Stimulated activated CD4-positive, alpha-beta T cell treated with anti-CD3 and anti-CD28 coated beads, Interleukin-4, amount 100 ng/mL, for 24 hours (primary cell): ENCODE data around the gene BCL2L1.
A peak's percentile ranks its signal among the peaks of the same experiment; 100 is the strongest.

ENCODE experiments used
- DNase-seq: peaks from one replicate; pipeline ENCODE4 v3.0.0-alpha.2; 2020

Gene BCL2L1

DNA sequence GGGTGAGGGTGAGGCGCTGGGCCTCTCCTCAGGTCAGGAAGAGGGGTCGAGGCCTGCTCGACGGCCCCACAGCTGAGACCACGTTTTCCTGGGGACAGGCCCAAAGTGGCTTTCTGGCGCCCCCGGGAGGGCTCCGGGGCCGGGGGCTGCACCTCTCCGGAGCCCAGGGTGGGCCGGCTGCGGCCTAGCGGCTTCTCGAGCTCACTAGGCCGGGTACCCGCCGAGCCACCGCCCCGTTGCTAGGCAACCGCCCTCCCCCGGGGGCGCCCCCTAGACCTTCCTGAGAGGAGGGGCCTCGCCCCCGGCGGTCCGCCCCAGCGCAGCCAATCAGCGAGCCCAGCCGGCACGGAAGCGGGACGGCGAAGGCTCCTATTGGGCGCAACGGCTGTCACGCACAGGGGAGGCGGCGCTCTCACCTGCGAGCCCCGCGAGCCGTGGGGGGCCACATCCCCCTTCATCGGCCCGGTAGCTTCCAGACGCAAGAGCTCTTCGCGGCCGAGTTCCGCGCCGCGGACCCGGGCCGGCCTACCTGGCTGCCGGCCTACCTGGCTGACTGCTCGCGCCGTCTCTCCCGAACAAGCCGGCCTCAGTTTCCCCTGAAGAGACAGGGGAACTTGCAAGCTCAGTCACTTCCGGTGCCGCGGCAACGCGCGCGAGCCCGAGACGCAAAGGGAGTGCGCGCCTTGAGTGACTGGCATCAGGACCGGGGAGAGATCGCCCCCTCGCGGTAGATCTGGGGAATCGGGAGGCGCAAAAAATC lies 831 bp upstream of the BCL2L1 start:
- DNase-seq, result peak; percentile 98

DNA sequence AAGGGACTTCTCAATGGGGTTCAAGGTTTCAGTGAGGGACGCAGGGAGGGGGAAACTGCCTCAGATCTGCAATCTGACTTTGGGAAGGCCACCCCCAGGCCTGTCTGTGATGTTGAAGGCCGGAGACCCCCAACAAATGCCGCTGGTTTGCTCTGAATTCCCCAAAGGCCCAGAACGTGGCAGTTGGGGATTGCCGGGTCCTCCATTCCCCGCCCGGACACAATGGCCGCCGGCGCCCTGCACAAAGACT lies 326 bp upstream of the BCL2L1 start:
- DNase-seq, result no peak

DNA sequence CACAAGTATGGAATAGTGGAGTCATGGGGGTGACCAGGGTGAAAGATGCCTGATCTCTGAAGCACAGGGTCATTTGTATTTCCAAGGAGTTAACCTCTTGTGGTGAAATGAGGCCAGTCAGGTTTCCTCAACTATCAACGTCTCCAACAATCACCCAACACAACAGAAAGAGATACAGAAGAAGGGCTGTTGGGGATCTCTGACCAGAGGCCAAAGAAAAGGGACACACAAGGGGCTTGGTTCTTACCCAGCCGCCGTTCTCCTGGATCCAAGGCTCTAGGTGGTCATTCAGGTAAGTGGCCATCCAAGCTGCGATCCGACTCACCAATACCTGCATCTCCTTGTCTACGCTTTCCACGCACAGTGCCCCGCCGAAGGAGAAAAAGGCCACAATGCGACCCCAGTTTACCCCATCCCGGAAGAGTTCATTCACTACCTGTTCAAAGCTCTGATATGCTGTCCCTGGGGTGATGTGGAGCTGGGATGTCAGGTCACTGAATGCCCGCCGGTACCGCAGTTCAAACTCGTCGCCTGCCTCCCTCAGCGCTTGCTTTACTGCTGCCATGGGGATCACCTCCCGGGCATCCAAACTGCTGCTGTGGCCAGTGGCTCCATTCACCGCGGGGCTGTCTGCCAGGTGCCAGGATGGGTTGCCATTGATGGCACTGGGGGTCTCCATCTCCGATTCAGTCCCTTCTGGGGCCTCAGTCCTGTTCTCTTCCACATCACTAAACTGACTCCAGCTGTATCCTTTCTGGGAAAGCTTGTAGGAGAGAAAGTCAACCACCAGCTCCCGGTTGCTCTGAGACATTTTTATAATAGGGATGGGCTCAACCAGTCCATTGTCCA lies 1.0 kb downstream of the BCL2L1 start:
- DNase-seq, result no peak

DNA sequence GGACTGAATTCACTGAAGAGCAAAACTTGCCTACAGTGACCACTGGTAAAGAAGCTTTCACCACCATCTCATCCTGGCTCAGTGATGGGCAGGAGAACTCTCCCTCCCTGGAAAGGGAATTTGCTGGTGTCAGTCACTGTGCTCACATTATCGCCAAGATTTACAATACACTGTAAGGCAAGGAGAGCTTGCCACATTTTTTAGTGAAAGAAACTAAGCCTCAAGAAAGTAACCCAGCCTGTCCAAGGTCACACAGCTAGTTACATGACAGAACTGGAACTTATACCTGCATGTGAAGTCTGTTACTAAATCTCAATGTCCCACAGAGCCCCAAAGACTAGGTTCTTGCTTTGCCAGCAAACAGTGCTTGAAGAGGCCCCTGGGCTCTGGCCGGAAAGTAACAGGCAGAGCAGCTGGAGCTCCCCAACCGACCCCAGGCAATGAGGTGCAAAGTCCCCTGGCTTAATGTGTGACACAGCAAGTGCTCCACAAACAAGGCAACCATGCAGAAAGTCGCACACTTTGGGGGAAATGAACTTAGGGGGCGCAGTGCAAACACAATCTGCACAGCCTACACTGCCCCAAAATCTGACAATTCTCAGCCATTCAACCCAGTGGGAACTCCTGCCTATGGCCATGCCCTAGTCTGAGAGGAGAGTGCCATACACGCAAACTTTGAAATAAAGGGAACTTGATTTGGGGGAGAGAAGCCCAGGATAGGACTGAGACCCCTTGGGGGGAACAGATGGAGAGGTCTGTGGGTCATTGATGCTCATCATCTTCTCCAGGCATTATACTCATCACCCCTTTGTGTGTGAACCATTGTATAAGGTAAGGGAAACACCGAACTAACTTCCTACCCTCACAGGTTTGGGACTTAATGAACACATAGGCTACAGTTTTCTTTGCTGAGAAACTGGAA lies 1.9 kb downstream of the BCL2L1 start:
- peak; percentile 27 for DNase-seq

DNA sequence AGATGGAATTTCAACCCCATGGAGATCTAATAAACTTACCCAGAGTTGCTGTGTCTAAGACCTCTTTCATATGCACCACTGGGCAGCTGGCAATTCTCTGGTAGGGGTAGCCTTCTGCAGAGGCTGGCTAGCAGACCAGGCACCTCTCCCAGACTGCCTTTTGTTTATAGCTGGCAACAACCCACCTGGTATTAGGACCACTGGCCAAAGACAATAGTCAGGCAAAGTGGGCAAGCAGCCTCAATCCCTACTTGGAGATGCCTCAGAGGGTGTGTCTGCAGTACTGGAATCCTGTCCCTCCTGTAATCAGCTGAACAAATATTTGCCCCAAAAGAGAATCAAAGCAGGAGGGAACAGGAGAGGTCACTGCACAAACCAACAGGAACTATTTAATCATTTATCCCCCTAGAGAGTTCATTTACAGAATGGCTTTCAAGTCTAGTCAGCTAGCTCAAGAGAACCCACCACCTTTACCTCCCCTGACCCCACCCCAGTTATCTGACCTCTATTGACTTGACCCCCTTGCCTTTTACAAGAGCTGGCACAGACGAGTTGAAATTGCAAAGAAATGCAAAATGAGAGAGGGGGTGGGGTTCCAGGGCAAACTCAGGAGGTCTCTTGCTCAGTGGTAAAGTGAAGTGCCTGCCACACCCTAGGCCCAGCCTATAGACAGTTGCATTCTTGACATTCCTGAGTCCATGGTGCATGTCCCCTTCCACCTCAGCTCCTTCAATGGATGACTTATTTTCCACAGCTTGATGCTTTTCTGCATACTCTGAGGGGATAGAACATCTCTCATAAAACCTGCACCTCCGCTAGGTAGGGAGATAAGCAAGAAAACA lies 2.8 kb downstream of the BCL2L1 start:
- DNase-seq, result no peak

DNA sequence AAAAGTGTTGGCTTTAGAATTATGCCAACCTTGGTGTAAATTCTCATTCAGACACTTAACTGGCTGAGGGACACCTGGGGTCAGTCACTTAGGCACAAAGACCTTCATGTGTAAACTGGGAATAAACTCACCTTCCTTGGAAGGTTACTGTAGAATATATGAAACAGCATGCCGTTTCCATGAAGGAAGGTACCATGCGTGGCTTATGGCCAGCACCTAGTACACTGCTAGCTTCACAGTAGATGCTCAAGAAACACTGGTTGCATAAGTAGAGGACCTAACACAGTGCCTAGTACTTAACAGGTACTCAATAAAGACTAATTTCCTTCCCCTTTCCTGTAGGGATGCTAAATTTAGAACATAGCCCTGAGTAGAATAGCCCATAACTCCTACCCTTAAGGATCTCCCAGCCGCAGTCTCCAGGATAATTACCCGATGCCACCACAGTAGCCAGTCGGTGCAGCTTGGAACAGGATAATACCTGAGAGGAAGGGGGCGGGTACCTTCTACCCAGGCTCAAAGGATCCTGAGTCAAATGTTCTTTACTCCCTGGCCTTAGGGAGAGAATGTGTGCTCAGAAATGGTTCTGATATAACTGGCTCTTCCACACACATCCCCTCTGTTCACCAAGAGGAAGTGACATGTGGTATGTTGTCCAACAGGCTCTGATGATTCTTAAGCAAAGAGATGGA lies 3.6 kb downstream of the BCL2L1 start:
- DNase-seq, result no peak

DNA sequence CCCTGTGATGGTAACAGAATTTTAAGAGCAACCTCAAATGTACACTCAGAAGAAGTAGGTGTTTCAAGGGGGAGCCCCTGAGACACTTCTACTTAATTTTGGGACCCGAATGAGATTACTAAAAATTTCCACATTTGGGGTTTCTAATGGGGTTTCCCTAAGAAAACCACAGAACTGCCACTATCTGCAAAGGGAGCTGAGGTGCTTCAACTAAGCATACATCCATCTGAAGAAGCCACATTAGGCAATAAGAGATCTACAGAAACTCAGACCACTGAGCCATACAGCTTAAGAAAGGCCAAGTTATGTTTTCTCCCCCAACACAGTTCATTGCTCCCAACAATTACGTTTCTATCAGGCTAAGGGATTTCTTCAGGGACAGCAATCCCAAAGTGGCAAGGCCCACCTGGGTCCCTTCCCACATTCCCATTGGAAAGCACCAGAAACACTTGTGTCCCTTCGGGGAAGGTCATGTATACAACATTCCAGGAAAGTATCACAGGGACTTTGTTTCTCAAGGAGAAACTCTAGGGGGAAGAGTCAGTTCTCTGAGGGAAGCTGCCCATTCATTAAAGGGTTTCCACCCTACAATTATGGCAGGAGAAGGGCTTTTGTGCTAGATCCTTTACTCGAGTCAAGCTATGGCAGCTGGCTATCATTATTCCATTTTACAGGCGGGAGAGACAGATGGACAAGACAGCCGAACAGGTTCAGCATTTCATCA lies 5.0 kb downstream of the BCL2L1 start:
- peak; percentile 51 for DNase-seq

DNA sequence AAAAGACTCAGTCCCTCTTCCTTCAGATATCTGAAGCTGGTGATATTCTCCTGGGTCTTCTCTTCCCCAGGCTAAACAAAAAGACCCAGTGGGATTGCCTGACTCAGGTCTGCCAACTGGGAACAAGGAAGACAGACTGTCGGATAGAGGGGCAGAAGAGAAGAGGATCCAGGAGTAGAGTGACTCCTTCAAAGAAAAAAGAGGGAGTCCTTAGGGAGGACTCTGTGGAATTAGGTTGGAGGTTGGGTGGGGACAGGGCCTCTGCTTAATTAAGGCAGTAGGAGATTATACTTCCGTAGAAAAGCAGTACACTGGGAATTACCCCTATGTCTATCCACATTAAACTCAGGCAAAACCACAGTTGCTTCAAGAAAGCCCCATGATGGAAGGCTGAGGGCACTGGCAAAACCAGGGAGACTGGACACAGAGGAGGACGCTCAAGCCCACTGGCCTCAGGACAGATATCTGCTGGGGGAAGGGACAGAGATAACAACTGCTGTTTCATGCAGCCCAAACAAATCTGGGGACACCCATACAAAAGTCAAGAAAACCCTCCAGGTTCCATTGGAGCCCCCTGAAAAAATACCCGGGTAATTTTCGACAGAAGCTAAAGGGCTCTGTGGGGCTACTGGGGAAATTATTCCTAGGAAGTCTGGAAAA lies 5.7 kb downstream of the BCL2L1 start:
- DNase-seq, result no peak

DNA sequence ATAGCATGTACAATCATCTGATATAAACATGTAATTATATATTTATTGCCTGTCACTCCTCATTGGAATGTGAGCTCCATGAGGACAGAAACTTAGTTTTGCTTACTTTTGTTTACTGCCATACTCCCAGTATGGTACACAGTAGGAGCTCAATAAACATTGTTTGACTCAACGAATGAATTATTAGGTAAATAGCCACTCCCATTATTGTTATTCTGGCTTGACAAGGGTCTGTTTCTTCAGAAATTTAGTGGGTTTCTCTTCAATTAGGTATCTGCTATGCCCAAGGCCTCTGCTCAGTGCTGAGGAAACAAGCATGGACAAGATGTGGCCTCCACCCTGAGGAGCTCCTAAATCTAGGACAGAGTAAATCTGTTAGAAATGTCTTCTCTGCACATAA lies 6.3 kb downstream of the BCL2L1 start:
- no peak for DNase-seq

DNA sequence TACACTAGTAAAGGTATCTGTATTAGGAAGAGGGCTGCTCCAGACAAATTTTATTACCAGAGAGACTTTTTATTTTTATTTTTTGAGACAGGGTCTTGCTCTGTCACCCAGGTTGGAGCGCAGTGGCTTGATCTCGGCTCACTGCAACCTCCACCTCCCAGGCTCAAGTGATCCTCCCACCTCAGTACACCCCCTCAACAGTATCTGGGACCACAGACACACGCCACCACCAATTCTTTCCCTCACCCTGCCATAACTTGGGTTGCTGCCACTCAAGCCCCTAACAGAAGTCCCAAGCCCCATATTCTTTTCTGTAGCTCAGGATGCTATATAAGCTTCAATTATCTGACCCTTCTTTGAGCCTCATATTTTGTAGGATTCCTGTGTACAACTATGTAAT lies 6.9 kb downstream of the BCL2L1 start:
- no peak for DNase-seq

DNA sequence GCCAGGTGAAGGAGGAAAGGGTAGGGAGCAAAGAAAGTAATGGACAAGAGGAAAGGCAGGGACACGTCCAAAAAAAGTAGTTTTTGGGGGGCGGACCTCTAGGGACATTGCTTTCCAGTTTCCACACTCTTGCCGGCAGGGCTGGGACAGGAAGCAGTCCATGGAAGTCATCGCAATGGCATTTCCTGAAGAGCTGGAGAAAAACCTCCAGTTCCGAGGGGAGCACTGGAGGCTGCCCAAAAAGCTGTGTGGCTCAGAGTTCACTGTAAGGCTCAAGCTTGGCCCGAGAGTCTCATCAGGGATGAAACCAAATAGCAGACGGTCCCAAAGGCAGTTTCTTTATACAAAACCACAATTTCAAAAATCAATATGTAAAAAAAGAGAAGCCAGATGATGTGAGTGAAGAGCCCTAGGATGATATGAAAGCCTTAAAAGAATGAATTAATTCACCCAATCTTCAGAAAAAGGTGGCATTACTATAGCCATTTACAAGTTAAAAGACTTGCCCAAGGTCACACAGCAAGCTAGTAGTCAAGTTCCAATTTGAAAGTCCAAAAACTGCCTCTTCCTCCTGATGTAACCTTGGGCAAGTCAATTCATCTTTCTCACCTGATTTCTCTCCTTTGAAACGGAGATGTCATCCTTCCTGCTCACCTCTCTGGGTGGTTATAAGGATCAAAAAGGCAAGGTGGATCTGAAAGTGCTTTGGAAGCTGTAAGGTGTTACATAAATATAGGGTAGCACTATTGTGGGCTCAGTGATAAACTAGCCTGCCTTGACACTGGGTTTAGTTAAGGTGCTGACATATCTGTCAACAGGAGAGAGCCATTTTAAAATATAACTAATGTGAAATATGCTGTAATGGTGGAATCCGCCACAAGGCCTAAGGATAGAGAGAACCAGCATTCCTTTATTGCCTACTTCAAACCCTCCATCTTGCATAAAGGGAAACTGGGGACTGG lies 9.1 kb downstream of the BCL2L1 start:
- DNase-seq, result no peak

DNA sequence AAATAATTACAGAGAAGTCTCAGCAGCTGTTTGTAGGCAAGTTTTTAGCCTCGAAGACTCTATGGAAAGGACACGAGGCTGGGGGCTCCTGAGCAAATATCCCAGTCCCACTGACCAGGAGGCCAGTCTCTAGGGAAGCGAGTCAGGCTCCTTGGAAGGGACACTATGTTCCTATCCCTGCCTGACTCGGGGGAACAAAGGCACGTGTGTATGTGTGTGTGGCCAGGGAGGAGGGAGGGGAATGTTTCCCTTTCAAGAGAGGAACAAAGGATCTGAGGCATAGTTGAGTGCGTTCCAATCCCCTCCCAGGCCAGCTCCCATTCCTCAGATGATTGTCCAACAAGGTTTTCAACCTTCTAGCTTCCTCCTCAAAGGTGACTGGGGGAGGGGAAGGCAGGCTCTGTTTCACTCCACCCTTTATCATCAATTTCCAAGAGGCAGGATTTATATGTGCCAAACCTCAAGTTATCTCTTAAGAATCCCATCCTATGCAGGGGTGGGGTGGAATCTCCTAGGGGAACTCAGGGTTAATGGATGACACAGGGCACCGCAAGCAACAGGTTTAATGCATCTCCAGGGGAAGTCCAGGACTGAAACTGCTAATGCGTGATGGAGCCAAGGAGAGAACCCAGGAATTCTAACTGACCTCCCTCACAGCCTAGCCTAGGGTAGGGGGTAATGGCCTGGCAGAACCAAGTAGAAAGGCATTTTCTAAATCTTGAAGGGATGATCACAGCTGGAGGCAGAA lies 9.9 kb downstream of the BCL2L1 start:
- no peak for DNase-seq

DNA sequence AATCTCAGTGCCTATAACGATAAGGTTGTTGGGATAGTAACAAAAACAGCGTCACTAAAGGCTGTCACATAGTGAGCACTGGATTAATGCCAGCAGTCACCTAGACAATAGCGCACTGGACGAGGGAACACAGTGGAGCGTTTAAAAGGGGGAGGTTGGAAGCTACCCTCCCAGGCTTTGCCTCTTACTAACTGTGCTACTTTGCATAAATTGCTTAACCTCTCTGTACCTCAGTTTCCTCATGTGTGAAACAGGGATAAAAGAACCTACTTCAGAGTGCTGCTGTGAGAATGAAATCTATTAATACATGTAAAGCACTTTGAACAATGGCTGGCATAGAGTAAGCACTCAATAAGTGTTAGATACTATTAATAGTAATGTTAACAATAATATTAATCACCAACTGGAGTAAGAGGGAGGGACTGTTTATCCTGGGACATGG lies 10.5 kb downstream of the BCL2L1 start:
- DNase-seq, result no peak

DNA sequence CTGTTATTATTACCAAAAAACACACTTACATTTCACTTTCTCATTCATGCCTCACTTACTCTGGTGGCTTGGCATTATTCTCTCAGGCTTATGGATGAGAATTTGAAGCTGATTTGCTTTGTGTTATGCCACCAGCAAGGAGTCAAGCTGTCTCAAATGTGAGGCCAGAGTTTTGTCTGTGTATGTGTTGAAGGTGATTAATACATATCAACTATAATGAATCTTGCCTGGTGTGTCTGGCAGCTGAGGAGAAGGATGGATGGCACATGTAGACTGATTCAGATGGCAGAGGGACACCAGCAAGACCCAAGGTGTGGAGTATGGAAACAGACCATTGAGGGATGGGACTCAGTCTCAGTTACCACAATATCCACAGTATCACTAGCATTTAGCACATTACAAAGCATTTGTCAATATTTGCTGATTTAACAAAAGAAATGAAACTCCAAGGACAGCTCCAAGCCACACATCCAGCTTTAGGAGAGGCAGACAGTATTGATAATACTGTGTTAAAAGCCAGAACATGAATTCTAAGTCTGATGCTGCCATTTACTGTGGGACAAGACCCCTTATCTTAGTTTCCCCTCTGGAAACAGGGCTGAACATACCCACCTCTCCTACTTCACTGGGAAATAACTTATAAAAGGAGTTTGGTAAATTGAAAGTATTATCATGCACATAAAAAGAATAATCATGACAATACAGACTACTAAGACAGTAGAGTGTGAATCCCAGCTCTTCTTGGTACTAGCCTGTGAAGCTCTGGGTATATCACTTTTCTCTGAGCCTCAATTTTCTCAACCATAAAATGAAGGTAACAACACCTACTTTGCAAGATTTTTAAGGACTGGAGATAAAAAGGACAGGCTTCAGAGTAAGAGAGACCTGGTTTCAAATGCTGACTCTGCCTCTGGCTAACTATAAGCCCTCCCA lies 11.2 kb downstream of the BCL2L1 start:
- DNase-seq, result no peak

DNA sequence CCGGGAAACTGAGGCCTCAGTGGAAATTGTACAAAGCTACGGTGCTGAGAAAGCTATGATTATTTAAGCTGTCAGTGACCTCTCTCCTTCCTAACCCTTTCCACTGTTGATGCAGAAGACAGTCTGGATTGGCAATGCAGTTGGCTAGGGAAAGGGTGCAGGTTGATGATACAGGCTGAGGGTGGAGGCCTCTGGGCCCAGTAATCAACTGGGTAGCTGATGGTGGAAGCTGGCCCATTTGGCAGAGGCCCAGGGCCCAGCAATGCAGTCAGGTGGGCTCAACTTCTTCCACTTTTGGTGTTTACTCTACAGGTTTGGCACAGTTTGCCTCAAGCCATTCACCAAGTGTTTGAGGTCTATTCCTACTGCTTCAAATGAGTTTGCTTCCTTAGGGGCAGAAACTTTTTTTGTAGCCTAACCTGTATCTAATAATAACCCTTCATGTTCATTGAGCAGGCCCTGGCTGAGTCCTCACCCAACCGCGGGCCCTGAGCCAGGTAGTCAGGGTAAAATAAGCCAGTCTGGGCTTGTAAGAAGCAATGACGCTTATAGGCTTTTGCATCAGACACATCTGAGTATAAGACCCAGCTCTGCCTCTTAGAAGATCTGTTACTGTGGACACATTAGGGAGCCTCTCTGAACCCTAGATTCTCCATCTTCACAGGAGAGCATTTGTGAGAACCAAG lies 12.1 kb downstream of the BCL2L1 start:
- no peak for DNase-seq

DNA sequence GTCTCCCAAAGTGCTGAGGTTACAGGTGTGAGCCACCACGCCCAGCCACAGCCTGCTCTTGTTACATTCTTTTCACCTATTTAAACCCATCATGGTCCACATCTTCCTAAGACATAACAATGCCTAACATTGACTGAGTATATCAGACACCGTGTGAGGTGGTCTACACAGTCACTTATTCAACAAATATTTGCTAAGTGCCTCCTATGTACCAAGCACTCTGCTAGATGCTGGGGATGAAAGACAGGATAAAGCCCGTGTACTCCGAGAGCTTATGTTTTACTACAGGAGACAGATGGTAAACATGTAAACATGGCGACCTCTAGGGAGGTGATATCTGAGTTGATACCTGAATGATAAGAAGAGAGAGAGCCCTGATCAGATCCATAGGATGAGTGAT lies 12.7 kb downstream of the BCL2L1 start:
- DNase-seq, result no peak
